HepG2 (cell line): ENCODE measurements around the gene FGF14. TPM values are rescaled to one million over a fixed set of nuclear protein-coding genes. Genes with fewer than 3 reads are reported as not detected.

Experiments used
- ATAC-seq: fragments of 200-7000 bp; cut with Tn5 transposase; 3 replicates; pipeline ENCODE4 v1.9.1; 2020; ENCODE audit warnings: mild to moderate bottlenecking, moderate library complexity
- BruUV-seq: library from RNA; stranded (reverse); fragments of 400-500 nt; replicated peaks from 2 replicates; lab custom pipeline; 2021; lab: Mats Ljungman, UMichigan
- CTCF ChIA-PET: fragments of 300-600 bp; formaldehyde crosslinking; extraction: SDS; loops from one replicate; lab custom pipeline; 2021; ENCODE audit warnings: low total read pairs, inconsistent platforms, low intra/inter-chr PET ratio; lab: Yijun Ruan, JAX
- POLR2A ChIA-PET: fragments of 350-600 bp; sonication (Branson Sonifier 250); formaldehyde crosslinking; loops from one replicate; lab custom pipeline; 2020; ENCODE audit warnings: antibody characterized with exemption, inconsistent platforms; lab: Yijun Ruan, JAX
- DNase-seq: peaks from one replicate; pipeline ENCODE4 v3.0.0-alpha.2; 2015; ENCODE audit warnings: low spot score
- FAIRE-seq: peaks from 3 replicates; lab custom pipeline; 2011; peaks lifted over from hg19 to GRCh38; lab: Jason Lieb, UNC
- H2AFZ ChIP-seq: one replicate; pipeline ENCODE4 v1.6.1; 2011; ENCODE audit warnings: low read length, inconsistent platforms
- H3K27ac ChIP-seq: fragments of 300-600 bp; 3 replicates; pipeline ENCODE4 v1.8.0; 2011; ENCODE audit warnings: mixed run types, mild to moderate bottlenecking, mixed read lengths, low read length, inconsistent platforms; ENCODE audit not compliant: insufficient read depth; ENCODE audit errors: extremely low read length
- H3K27me3 ChIP-seq, 2 experiments: fragments of 200-600 bp in 1 of 2; 2 replicates in 1 of 2; 3 replicates in 1 of 2; pipeline versions ENCODE4 v1.6.0 to v1.8.0; 2011; ENCODE audit warnings: low read length in 2 of 2, mild to moderate bottlenecking in 2 of 2, moderate library complexity in 2 of 2, inconsistent platforms in 1 of 2; ENCODE audit not compliant: insufficient read depth in 2 of 2, control insufficient read depth in 1 of 2
- H3K36me3 ChIP-seq, 2 experiments: fragments of 200-600 bp in 1 of 2; replicated peaks in 1 of 2; 2 replicates in 1 of 2; 3 replicates in 1 of 2; pipeline versions ENCODE4 v1.5.1 to v1.8.0; 2011; ENCODE audit warnings: low read length in 2 of 2, inconsistent platforms in 1 of 2; ENCODE audit not compliant: insufficient read depth in 2 of 2, control insufficient read depth in 1 of 2
- H3K4me1 ChIP-seq: 2 replicates; pipeline ENCODE4 v1.5.1; 2012; ENCODE audit warnings: low read length, inconsistent platforms; ENCODE audit not compliant: insufficient read depth
- H3K4me2 ChIP-seq: 2 replicates; pipeline ENCODE4 v1.6.0; 2011; ENCODE audit warnings: low read depth, low read length, inconsistent platforms
- H3K4me3 ChIP-seq, 3 experiments: fragments of 200-600 bp in 1 of 3; sonication (generic), shearing (Covaris generic) in 1 of 3; replicated peaks in 1 of 3; 2 replicates each; pipeline ENCODE4 v1.5.1; 2011 to 2016; ENCODE audit warnings: low read length in 3 of 3, inconsistent platforms in 2 of 3, low read depth in 2 of 3, mild to moderate bottlenecking in 2 of 3, control low read depth in 1 of 3, mixed read lengths in 1 of 3; ENCODE audit not compliant: insufficient read depth in 1 of 3
- H3K79me2 ChIP-seq: one replicate; pipeline ENCODE4 v1.6.1; 2011; ENCODE audit warnings: low read length, inconsistent platforms; ENCODE audit not compliant: insufficient read depth
- H3K9ac ChIP-seq: 2 replicates; pipeline ENCODE4 v1.6.0; 2011; ENCODE audit warnings: mild to moderate bottlenecking, low read depth, low read length, inconsistent platforms; ENCODE audit not compliant: insufficient read depth
- H3K9me3 ChIP-seq: 2 replicates; pipeline ENCODE4 v1.5.1; 2012; ENCODE audit warnings: mild to moderate bottlenecking, low read length
- H4K20me1 ChIP-seq: 2 replicates; pipeline ENCODE4 v1.6.0; 2011; ENCODE audit warnings: inconsistent platforms, mild to moderate bottlenecking, low read length, moderate library complexity; ENCODE audit not compliant: insufficient read depth
- CEBPB ChIP-seq: IDR thresholded peaks from 2 replicates; pipeline ENCODE4 v1.6.1; 2011; ENCODE audit warnings: low read depth, low read length, improper control_type of control experiment, borderline replicate concordance
- KDM2A ChIP-seq: sonication (generic); formaldehyde crosslinking; IDR thresholded peaks from 2 replicates; pipeline ENCODE4 v1.4.0; 2020; ENCODE audit warnings: low read depth, missing genetic modification reagents, borderline replicate concordance
- ZFP62 ChIP-seq: sonication (generic); formaldehyde crosslinking; IDR thresholded peaks from 2 replicates; pipeline ENCODE4 v1.4.0; 2020; ENCODE audit warnings: missing genetic modification reagents
- ZNF274 ChIP-seq: sonication (generic); formaldehyde crosslinking; IDR thresholded peaks from 2 replicates; pipeline ENCODE4 v1.5.1; 2020; ENCODE audit warnings: mild to moderate bottlenecking, missing genetic modification reagents
- ZNF281 ChIP-seq: sonication (generic); formaldehyde crosslinking; IDR thresholded peaks from 2 replicates; pipeline ENCODE4 v1.4.0; 2020; ENCODE audit warnings: missing genetic modification reagents, borderline replicate concordance
- ZNF75D ChIP-seq: sonication (generic); formaldehyde crosslinking; IDR thresholded peaks from 2 replicates; pipeline ENCODE4 v1.8.1; 2023; ENCODE audit warnings: missing genetic modification reagents, mild to moderate bottlenecking, borderline replicate concordance
- ZNF790 ChIP-seq: sonication (generic); formaldehyde crosslinking; IDR thresholded peaks from 2 replicates; pipeline ENCODE4 v1.8.0; 2022; ENCODE audit warnings: missing genetic modification reagents, mild to moderate bottlenecking, borderline replicate concordance
- WGBS: methylation state at CpG from one replicate; pipeline ENCODE4 v1.1.6; 2017; ENCODE audit warnings: low lambda C conversion rate; 5-methylcytosine and 5-hydroxymethylcytosine counted together
- in situ Hi-C: cut with HindIII; loops from 2 replicates; pipeline ENCODE4 v1.10.0; 2017; ENCODE audit warnings: low pct_unique_long_range_greater_than_20kb; ENCODE audit not compliant: extremely low pct_ligation_motif_present
- intact Hi-C: fragments of 100-400 bp; cut with micrococcal nuclease; formaldehyde crosslinking; loops from one replicate; pipeline ENCODE4 v1.10.0; 2022; ENCODE audit not compliant: unreplicated experiment
- polyA plus RNA-seq, 8 experiments: library from polyadenylated mRNA; depleted of rRNA in 3 of 8; stranded (reverse) in 7 of 8; unstranded in 1 of 8; fragments of >200 nt; fragmentation: Illumina TruSeq in 4 of 8; extraction: Trizol in 4 of 8; gene quantifications; 2 replicates each; pipeline versions ENCODE4 v1.2.1 to v1.2.3, GENCODE V29; 2011 to 2016; ENCODE audit warnings: low read depth in 4 of 8, missing spikeins in 1 of 8, mixed read lengths in 1 of 8; ENCODE audit not compliant: insufficient read depth in 1 of 8
- total RNA-seq, 5 experiments: library from RNA; depleted of rRNA; stranded (reverse); fragments of >200 nt; fragmentation: Illumina TruSeq; extraction: Trizol; gene quantifications; 2 replicates each; pipeline ENCODE4 v1.2.3, GENCODE V29; 2016; ENCODE audit warnings: low read depth in 1 of 5

The FGF14 gene
- total and polyA plus RNA-seq, 2 of the 13 experiments (the other 11 are each of a cell fraction or from before 2014, with no cell fraction given) = not detected

- in situ Hi-C loops (no loop called here), intact Hi-C loops (no loop called here)
- no peaks in the 10 kb centered on the region for H4K20me1 ChIP-seq
- no peak for FAIRE-seq
- POLR2A ChIA-PET = no interaction called here
- no TSS peak for BruUV-seq
- 2% methylated on average over 2 of the region's 2 CpGs for WGBS
- H3K36me3 ChIP-seq = no peaks in the 10 kb centered on the region
- H3K4me2 ChIP-seq = no peak overlapping the region
- no peak overlapping the region for H3K4me3 ChIP-seq
- H3K9ac ChIP-seq = no peak overlapping the region
- H2AFZ ChIP-seq = no peak overlapping the region
- DNase-seq = no peak
- ATAC-seq = no peak
- H3K79me2 ChIP-seq = no peaks in the 10 kb centered on the region
- no peaks in the 10 kb centered on the region for H3K4me1 ChIP-seq
- no peaks in the 10 kb centered on the region for H3K9me3 ChIP-seq
- no peak overlapping the region for H3K27ac ChIP-seq
- TF ChIP-seq ZFP62 (CRISPR knock-in tag) = no peak
- TF ChIP-seq ZNF75D = no peak
- no peak for TF ChIP-seq ZNF790 (CRISPR knock-in tag)
- no peak for TF ChIP-seq ZNF281 (CRISPR knock-in tag)
- no peak for TF ChIP-seq CEBPB
- no peak for TF ChIP-seq ZNF274 (CRISPR knock-in tag)
- no peak for TF ChIP-seq KDM2A
- H3K27me3 ChIP-seq = no peaks in the 10 kb centered on the region
- CTCF ChIA-PET = no interaction called here
Measured at GRCh38 chr13:101935828-101936227, 466.0 kb downstream of the FGF14 start.
